ENCODE measurements around the gene EHMT1.
"Not testable (repeated sequence)": the region's sequence is repeated elsewhere in the genome, so short reads cannot be mapped to it uniquely, and the experiment has no call there.

EHMT1 gene

GRCh38 chr9:137873408-137873807 is 254.6 kb downstream of the EHMT1 start:
- no peak for DNase-seq (ENCODE audit: low spot score)

DNA sequence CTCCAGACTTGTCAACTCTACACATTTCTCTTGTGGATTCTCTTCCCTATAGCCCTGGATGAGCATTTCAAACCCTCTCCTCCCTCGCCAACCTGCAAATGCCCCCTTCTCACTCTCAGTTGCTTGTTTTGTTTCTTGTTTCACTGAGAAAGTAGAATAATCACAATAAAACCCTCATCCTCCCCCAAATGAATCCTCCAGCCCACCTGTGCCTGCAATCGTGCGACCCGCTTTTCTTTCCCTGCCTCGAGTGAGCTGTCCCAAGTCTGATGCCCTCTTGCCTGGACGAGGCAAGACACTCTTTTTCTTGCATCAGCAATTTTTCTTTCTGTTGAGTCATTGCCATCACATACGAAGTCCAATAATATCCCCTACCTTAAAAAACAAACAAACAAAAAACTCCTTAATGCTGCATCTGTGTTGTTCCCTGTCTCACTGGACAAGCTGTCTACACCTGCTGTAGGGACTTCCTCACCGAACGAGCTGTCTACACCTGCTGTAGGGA is 255.1 kb downstream of the EHMT1 start:
- DNase-seq (ENCODE audit: low spot score), result peak; percentile 52

DNA sequence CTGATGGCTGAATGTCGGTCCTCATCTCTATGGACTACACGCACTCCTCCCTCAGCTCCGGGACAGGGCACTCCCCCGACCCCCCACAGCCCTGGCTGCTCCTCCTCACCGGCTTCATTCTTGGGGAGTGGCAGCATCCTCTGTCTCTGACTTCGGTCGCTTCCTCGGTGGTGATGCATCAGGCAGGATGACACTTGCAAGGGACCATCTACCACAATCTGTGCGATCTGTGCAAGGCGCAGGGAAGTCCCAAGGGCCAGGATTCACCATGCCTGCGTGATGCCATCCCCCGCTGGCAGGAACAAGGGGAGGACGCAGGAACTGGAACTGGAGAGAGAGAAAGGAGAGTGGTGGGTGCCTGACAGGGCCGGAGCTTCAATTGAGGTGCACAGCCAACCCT is 256.5 kb downstream of the EHMT1 start:
- DNase-seq (ENCODE audit: low spot score), result no peak

DNA sequence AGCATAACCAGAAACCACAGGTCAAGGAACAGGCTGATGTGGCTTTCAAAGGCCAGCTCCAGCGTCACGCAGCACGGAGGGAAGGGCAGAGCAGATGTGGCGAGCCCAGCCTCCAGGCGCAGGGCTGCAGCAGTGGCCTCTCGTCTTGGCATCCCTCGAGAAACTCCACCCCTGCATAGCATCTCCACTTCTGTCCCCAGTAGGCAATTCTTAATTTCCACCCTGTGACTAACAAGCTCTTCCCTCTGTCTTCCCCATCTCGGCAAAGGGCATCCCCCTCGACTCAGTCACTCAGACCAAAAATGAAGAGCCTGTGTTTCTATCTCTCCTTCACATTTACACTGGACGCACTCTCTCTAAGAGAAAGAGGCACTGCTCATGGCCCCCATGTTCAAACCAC is 257.0 kb downstream of the EHMT1 start:
- no peak for DNase-seq (ENCODE audit: low spot score)

- DNase-seq (ENCODE audit: low spot score), result no peak
Measured at GRCh38 chr9:137876269-137876668, 257.5 kb downstream of the EHMT1 start.

- no peak for DNase-seq (ENCODE audit: low spot score)
Measured at GRCh38 chr9:137876781-137877386, 258.1 kb downstream of the EHMT1 start.

DNA sequence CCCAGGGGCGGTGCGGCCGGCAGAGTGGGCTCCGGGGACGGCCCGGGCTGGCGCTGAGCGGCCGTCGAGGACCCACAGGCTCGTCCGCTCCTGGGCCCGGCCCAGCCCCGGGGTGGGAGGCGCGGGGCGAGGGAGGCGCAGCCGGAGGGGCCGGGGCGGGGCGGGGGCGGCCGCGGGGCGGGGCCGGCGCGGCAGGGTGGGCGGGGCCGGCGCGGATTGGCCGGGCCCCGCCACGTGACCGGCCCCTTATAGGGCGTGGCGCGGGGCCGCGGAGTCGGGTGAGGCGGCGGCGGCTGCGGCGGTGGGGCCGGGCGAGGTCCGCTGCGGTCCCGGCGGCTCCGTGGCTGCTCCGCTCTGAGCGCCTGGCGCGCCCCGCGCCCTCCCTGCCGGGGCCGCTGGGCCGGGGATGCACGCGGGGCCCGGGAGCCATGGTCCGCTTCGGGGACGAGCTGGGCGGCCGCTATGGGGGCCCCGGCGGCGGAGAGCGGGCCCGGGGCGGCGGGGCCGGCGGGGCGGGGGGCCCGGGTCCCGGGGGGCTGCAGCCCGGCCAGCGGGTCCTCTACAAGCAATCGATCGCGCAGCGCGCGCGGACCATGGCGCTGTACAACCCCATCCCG is 258.8 kb downstream of the EHMT1 start, which contains the start of gene CACNA1B:
Gene CACNA1B (plus strand): TSS at position 277 of the 617 bp plus-strand sequence. CDS start 152 bp downstream, at position 429.
- not testable (repeated sequence) for DNase-seq (ENCODE audit: low spot score)

- DNase-seq (ENCODE audit: low spot score), result no peak
Measured at GRCh38 chr9:137878146-137878941, 259.5 kb downstream of the EHMT1 start.

DNA sequence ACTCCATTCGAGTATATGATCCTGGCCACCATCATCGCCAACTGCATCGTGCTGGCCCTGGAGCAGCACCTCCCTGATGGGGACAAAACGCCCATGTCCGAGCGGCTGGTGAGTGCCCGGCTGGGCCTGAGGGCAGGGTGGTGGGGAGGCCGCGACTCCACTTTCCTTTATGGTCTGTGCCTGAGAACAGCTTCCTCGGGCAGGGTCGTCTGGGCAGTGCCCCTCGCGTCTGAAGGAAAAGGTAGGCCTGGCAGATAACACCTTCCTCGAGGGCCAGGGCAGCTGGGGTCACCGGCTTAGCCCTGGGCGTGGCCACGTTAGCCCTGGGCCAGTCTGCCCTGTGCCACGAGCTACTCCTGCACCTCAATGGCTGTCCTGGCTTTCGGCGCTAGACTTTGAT is 260.2 kb downstream of the EHMT1 start:
- no peak for DNase-seq (ENCODE audit: low spot score)

DNA sequence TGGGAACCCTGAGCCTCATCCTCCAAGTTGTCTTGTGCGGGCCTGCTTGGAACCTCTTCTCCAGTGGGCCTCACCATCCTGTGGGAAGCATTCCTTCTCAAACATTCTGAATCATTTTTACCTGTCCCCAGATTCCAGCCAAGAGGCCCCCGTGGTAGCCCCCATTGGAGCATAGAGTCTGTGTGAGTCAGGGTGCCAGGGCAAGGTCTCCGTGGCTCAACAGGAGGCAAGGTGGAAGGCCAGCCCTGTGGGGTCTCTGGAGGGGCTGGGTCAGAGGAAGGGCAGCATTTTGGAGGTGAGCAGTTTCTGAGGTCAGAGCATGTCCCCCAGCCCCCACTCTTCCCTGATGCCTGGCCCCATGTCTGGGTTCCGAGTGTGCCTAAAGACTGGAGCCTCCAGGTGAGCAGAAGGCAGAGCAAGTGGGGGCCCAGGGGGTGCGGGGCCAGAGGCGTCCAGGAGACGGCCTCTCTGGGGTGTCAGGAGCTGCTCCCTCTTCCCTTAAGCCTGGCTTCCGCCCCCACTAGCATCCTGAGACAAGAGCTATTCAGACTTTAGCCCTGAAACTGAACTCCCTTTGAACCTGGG is 260.9 kb downstream of the EHMT1 start:
- no peak for DNase-seq (ENCODE audit: low spot score)

DNA sequence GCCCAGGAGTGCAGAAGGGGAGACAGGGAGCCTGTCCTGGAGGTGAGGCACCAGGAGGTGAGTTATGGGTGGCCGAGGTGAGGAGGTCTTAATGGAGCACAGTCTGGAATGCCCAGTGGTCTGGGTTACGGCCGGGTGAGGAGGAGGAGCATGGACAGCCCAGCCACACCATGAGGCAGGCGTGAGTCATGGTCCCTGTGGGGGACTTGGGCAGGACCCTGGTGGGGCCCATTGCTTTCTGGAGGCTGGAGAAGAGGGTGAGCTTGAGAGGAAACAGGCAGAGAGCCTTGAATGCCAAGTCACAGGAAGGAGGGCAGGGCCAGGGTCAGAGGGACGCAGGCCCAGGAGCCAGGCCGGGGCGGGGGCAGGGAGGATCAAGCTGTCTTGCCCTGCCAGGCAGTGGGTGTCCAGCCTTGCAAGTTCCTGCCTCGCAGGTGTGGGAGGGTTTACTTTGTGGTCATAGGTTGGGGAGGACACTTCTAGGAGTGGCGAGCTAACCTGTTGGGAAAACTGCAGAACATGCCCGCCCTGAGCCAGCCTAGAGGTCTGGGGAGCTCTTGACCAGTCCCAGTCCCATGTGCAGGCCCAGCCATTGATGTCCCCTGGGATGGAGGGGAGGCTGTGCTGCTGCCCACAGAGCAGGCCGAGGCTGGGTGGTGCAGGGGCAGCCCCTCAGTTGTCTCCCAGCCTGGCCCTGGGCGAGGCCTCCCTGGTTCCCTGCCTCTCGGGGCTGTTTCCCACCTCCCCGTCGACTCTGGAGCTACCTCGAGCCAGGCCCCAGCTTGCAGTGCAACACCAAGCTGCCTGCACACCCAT is 261.6 kb downstream of the EHMT1 start:
- no peak for DNase-seq (ENCODE audit: low spot score)

- no peak for DNase-seq (ENCODE audit: low spot score)
Measured at GRCh38 chr9:137880976-137881530, 262.2 kb downstream of the EHMT1 start.

DNA sequence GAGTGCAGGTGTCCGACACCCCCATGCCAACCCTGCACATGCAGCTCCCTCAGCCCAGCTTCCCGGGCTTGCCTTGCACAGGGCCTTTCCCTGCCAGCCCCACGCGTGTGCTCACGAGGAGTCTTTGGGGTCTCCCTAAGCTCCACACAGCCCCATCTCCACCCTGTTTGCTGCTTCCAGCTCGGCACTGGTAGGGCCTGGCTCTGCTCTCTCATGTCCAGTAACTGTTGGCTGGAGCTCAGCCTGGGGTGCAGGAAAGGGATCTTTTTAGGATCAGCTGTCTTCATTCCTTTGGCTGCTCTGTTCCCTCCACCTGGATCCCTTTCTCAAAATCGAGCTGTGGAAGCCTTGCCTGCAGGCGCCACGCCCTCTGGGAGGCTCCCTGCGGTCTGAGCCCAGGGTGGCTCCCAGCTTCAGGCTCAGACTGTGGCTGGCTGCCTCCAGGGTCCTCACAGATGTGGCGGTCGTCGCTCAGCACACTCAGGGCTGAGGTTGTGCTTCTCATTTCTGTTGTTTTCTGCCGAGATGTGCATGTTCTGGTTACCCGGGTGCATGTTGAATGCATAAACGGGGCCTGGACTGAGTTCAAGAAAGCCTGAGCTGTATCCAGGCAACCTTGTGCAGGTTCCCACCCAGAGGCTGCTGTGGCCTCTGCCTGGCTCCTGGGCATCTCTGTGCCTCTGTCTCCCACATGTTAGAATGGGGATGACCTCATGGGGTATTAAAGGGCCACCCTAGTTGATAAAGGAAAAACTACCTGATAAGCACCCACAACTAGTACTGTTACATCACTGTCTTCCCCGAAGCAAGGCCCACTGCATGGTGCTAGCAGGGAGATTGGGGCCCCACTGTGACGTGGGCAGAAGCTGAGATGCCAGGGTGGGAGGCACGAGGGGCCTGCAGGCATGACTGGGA is 263.0 kb downstream of the EHMT1 start:
- DNase-seq (ENCODE audit: low spot score), result no peak

- no peak for DNase-seq (ENCODE audit: low spot score)
Measured at GRCh38 chr9:137882506-137882821, 263.7 kb downstream of the EHMT1 start.

GRCh38 chr9:137883977-137884376 is 265.2 kb downstream of the EHMT1 start:
- DNase-seq (ENCODE audit: low spot score), result not testable (repeated sequence)

DNA sequence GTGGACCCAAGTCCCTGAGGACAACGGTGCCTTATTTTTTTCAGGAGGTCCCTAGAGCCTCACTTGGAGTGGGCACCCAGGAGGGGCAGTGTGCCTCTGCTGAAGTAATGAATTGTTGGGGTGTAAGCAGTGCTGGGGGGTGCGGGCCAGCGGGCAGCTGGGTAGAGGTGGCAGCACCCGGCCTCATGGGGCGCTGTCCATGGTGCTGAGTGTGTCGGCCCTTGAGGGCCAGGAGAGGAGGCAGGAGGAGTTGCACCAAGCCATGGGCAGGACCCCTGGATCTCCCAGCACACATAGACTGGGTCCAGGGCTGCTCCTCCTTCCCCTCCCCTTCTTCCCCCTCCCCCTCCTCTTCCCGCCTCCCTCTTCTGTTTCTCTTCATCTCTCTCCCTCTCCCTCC is 265.7 kb downstream of the EHMT1 start:
- not testable (repeated sequence) for DNase-seq (ENCODE audit: low spot score)

DNA sequence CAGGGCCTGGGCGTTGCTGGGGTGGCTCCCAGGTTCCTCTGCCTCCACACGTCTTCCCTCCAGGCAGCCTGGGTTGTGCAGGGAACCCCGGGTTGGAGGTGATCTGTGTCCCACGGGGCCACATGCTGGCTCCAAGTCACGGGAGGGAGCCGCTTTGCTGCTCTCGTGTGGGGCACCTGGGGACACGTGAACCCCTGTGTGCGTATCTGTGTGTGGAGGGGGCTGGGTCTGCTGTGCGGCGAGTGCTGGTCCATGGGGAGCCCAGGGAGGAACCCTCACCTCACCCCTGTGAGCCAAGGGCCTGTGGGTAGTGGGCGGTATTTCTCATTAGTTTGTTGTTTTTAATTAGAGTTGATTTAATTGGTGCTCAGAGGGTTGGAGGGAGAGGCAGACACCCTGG is 266.3 kb downstream of the EHMT1 start:
- DNase-seq (ENCODE audit: low spot score), result not testable (repeated sequence)

Measured in RKO (cell line).